Measurements from ENCODE around the gene RSPH3. TPM values are rescaled to one million over a fixed set of nuclear protein-coding genes. Genes with fewer than 3 reads are reported as not detected.
"Not testable (repeated sequence)": the region's sequence is repeated elsewhere in the genome, so short reads cannot be mapped to it uniquely, and the experiment has no call there.

The RSPH3 gene
- total and polyA plus RNA-seq, 2 of the 8 experiments (the other 6 are each of a cell fraction or from before 2014, with no cell fraction given): 0.60 to 2.7 TPM

GRCh38 chr6:158951565-158951964 lies 48.4 kb downstream of the RSPH3 start:
- H4K91ac ChIP-seq (replicated peaks; ENCODE audit: insufficient read length, low read length); H3K18ac ChIP-seq (ENCODE audit: extremely low read depth, low read length); H3K9ac ChIP-seq (replicated peaks in 1 of 4; ENCODE audit: extremely low read depth in 1 of 4, low read depth in 3 of 4, low read length in 3 of 4); H4K5ac ChIP-seq (ENCODE audit: insufficient read length, low read depth, low read length); H3K14ac ChIP-seq (ENCODE audit: insufficient read length); H3K4ac ChIP-seq (replicated peaks; ENCODE audit: insufficient read length, low read depth, low read length); H3K4me1 ChIP-seq (replicated peaks in 1 of 4; ENCODE audit: control insufficient read depth in 3 of 4, insufficient read depth in 4 of 4, low read length in 3 of 4); H3K27ac ChIP-seq (ENCODE audit: low read depth, low read length); H2AK5ac ChIP-seq (ENCODE audit: low read depth, low read length); H3K4me3 ChIP-seq (ENCODE audit: extremely low read depth in 1 of 4, insufficient read depth in 2 of 4, low read depth in 3 of 4, low read length in 4 of 4); H2BK120ac ChIP-seq (replicated peaks; ENCODE audit: low read depth, low read length); H4K8ac ChIP-seq (ENCODE audit: extremely low read depth, insufficient read depth, low read length); H3K9me3 ChIP-seq (ENCODE audit: insufficient read depth in 2 of 2, low read depth in 1 of 2, low read length in 1 of 2); H3K79me1 ChIP-seq (ENCODE audit: low read depth, low read length); H2BK20ac ChIP-seq (ENCODE audit: low read length); H2BK5ac ChIP-seq (ENCODE audit: low read depth, low read length); H2BK12ac ChIP-seq (ENCODE audit: low read depth, low read length); H4K20me1 ChIP-seq (replicated peaks in 1 of 2; ENCODE audit: control insufficient read depth in 1 of 2, insufficient read depth in 2 of 2, low read length in 2 of 2); H3K4me2 ChIP-seq (ENCODE audit: insufficient read depth in 1 of 2, low read depth in 2 of 2, low read length in 2 of 2); H3K23me2 ChIP-seq (ENCODE audit: low read depth, low read length); H2BK15ac ChIP-seq (ENCODE audit: low read length); H3K27me3 ChIP-seq (replicated peaks in 1 of 4; ENCODE audit: control insufficient read depth in 3 of 4, extremely low read depth in 1 of 4, insufficient read depth in 3 of 4, low read length in 3 of 4); H3K79me2 ChIP-seq (ENCODE audit: control insufficient read depth in 1 of 2, insufficient read depth in 2 of 2, low read length in 2 of 2); DNase-seq (ENCODE audit: low read depth in 1 of 2, low spot score in 2 of 2); H3K36me3 ChIP-seq (ENCODE audit: control insufficient read depth in 2 of 4, insufficient read depth in 4 of 4, low read length in 3 of 4); H3K23ac ChIP-seq (ENCODE audit: insufficient read length); H3K56ac ChIP-seq (replicated peaks; ENCODE audit: insufficient read length, low read depth, low read length); FAIRE-seq; H2AFZ ChIP-seq (ENCODE audit: low read length): not testable (repeated sequence)
- ChIA-PET CTCF (ENCODE audit: partially characterized antibody) (interaction anchor here (1.3 kb wide), 1 partner anchor 10 kb away, joined by 4 read pairs; no protein-coding TSS in a partner anchor), POLR2A (ENCODE audit: partially characterized antibody) (interaction anchor here (0.6 kb wide), 1 partner anchor 145 kb away, joined by 5 read pairs; no protein-coding TSS in a partner anchor)
- 95% methylated on average over 2 of the region's 2 CpGs; no CpG with 5 or more reads in 1 of the 2 experiments for WGBS, 2 experiments (ENCODE audit: extremely low coverage in 1 of 2, insufficient coverage in 1 of 2, insufficient read length in 1 of 2, insufficient replicate concordance in 2 of 2, low coverage in 1 of 2, low lambda C conversion rate in 2 of 2, missing lambda C conversion rate in 1 of 2)

Measured in H1 (cell line).